ENCODE results near the gene NRL. TPM values are rescaled to one million over a fixed set of nuclear protein-coding genes. Genes with fewer than 3 reads are reported as not detected.

NRL gene
- total and polyA plus RNA-seq, 10 of the 15 experiments (the other 5 are each of a cell fraction or from before 2014, with no cell fraction given): 0.11 to 4.4 (median 2.2) TPM

- in situ Hi-C loops (cut with MboI): loop anchor here (10.0 kb wide), 1 partner anchor 58 kb away; no protein-coding TSS in a partner anchor
- 83% methylated on average over 2 of the region's 2 CpGs for WGBS (ENCODE audit: insufficient coverage, insufficient replicate concordance, low lambda C conversion rate, missing lambda C conversion rate)
- Histone ChIP-seq H3K79me2 (ENCODE audit: control insufficient read depth, insufficient read depth, low read length) (no peaks in the 10 kb centered on the region), H3K4me2 (ENCODE audit: control insufficient read depth, insufficient read depth) (no peak overlapping the region), H3K27ac (ENCODE audit: control insufficient read depth, insufficient read depth) (no peak overlapping the region), H3K9me3 (replicated peaks; ENCODE audit: control insufficient read depth, insufficient read depth, low read length) (no peaks in the 10 kb centered on the region; the same call in 2 of the 3 replicates), H3K4me3 (no peak overlapping the region), H3K9ac (ENCODE audit: control insufficient read depth, insufficient read depth, low read length) (no peak overlapping the region), H3K36me3 (ENCODE audit: control insufficient read depth in 2 of 2, insufficient read depth in 2 of 2, low read length in 1 of 2) (no peaks in the 10 kb centered on the region), H2AFZ (ENCODE audit: control insufficient read depth, low read depth, low read length) (no peak overlapping the region), H3K27me3 (replicated peaks in 1 of 2; ENCODE audit: control insufficient read depth in 2 of 2, insufficient read depth in 2 of 2, low read length in 1 of 2) (no peaks in the 10 kb centered on the region), H4K20me1 (ENCODE audit: control insufficient read depth, insufficient read depth) (no peaks in the 10 kb centered on the region), H3K4me1 (ENCODE audit: control insufficient read depth, insufficient read depth, low read length) (no peaks in the 10 kb centered on the region; the same call in 1 of the 2 replicates)
- RAD21 ChIA-PET (ENCODE audit: unreplicated experiment): no interaction called here
- SMC1A ChIA-PET (ENCODE audit: uncharacterized antibody, unreplicated experiment): interaction anchor here (1.9 kb wide), 1 partner anchor 57 kb away, joined by 8 read pairs; no protein-coding TSS in a partner anchor
- POLR2A ChIA-PET: no interaction called here
- ATAC-seq (no peak), FAIRE-seq (no peak), DNase-seq (ENCODE audit: low read depth, low spot score) (no peak)
- CTCF ChIA-PET: no interaction called here
- BruUV-seq (replicated peaks): no TSS peak
- intact Hi-C loops (cut with micrococcal nuclease; ENCODE audit: unreplicated experiment): no loop called here
- TF ChIP-seq SMAD5 (IDR thresholded peaks at IDR 0.05; ENCODE audit: low read depth) (no peak), E2F4 (IDR thresholded peaks at IDR 0.05; ENCODE audit: low read depth, low read length) (no peak), ZNF622 (IDR thresholded peaks at IDR 0.05) (no peak), CUX1 (IDR thresholded peaks at IDR 0.05; ENCODE audit: insufficient replicate concordance, low read depth, low read length) (no peak), RBBP5 (conservative IDR thresholded peaks at IDR 0.05) (no peak), NR2C2 (IDR thresholded peaks at IDR 0.05; ENCODE audit: borderline replicate concordance, control insufficient read depth, insufficient read length, low read depth) (no peak), ZSCAN29 (IDR thresholded peaks at IDR 0.05) (no peak), BCL11A (IDR thresholded peaks at IDR 0.05; ENCODE audit: low read depth, low read length) (no peak), POLR2AphosphoS5 (IDR thresholded peaks at IDR 0.05; ENCODE audit: low read length) (no peak), SUPT20H (IDR thresholded peaks at IDR 0.05; ENCODE audit: borderline replicate concordance, control insufficient read depth, low read depth, low read length) (no peak), ZBTB4 (CRISPR knock-in tag; IDR thresholded peaks at IDR 0.05) (no peak), JUND (IDR thresholded peaks at IDR 0.05; ENCODE audit: low read depth, low read length) (no peak), MEF2B (IDR thresholded peaks at IDR 0.05; ENCODE audit: partially characterized antibody, poor library complexity, severe bottlenecking) (no peak), NBN (IDR thresholded peaks at IDR 0.05) (no peak)
Measured at GRCh38 chr14:24032727-24033418, 81.9 kb downstream of the NRL start.

Measured in GM12878 (cell line).